GM12801 (cell line): Measurements from ENCODE around the gene KLHDC7A.

Experiments used
- TF ChIP-seq, protein P1 (sequence below): IDR thresholded peaks from one replicate; pipeline ENCODE4 v1.5.1; 2011; ENCODE audit warnings: control low read depth; ENCODE audit not compliant: insufficient read length; ENCODE audit errors: extremely low read depth

KLHDC7A gene

DNA sequence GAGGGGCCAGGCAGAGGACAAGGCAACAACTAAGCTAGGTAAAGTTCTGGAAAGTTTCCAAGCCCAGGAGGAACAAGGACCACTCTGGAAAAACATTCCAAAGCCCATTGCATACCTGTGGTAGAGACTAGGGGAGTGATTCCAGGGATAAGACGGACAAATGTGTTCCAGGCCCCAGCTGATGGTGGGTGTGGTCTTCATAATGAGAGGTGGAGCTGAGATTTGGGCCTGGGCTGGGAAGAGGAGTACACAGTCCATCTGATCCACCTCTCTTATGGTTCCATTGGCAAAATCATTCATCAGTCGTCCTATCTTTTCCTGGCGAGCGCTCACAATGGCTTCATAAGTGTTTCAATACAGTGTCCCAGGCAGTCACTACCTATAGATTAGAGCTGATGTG lies 4.5 kb downstream of the KLHDC7A start:
- TF ChIP-seq, protein P1, sequence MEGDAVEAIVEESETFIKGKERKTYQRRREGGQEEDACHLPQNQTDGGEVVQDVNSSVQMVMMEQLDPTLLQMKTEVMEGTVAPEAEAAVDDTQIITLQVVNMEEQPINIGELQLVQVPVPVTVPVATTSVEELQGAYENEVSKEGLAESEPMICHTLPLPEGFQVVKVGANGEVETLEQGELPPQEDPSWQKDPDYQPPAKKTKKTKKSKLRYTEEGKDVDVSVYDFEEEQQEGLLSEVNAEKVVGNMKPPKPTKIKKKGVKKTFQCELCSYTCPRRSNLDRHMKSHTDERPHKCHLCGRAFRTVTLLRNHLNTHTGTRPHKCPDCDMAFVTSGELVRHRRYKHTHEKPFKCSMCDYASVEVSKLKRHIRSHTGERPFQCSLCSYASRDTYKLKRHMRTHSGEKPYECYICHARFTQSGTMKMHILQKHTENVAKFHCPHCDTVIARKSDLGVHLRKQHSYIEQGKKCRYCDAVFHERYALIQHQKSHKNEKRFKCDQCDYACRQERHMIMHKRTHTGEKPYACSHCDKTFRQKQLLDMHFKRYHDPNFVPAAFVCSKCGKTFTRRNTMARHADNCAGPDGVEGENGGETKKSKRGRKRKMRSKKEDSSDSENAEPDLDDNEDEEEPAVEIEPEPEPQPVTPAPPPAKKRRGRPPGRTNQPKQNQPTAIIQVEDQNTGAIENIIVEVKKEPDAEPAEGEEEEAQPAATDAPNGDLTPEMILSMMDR, result no peak

DNA sequence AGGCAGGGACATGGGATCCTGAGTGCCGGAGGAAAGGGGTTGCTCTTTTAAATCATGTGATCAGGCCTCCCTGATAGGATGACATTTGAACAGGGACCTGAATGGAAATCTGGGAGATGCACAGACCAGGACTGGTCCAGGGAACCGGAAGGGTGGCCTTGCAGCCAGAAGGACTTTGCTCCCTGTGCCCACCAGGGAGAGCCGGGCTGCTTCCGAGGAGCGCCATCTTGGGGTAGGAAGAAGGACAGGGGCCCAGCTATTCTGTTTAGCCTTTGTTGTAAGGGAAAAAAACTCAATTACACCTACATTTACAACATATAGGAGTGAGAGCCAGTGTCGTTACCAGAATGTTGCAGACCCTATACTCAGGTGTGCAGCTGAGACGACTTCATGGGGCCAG lies 5.5 kb downstream of the KLHDC7A start:
- TF ChIP-seq, protein P1, result no peak

DNA sequence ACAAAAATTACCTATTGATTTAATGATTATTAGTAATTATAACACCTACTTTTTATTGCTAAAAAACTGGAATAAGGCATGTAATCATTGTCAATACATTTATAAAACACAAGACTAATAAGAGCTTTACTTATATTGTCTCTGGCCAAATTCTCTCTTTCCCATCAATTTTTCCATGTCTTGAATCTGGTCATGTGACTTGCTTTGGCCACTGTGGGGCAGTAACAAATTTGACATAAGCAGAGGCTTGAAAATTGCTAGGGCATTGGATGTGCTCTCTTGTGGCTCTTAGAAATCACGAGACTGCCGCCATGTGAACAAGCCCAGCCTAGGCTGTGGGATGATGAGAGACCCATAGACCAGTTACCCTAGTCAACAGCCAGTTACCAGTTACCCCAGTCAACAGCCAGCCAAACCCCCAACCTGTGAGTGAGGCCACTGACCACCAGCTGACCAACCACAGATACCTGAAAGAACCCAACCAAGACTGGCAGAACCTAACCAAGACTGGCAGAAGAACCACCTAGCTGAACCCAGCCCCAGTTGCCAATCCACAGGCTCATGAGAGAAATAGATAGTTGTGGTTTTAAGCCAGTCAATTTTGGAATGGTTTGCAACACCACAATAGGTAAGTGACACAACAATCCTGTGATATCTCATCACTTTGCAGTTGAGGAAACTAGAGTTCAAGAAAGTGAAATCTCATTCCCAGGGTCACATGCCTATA lies 8.8 kb downstream of the KLHDC7A start:
- TF ChIP-seq, protein P1, result no peak

DNA sequence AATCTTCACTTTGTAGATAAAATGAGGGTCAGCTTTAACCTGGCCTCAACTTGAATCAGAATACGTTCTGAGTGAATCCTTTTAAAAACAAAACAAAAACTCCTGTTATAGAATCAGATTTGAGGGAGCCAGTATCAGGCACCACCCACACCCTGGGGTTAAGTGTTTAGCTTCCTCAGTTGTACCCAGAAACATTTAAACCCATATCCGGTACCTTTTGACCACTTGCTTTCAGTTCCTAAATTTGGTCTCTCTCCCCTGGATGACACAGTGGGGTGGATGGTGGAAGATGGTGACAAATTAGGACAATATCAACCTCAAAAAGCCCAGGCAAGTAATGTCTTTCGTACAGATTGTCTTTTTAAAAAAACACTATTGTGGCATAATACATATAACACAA lies 10.4 kb downstream of the KLHDC7A start:
- TF ChIP-seq, protein P1, result no peak

DNA sequence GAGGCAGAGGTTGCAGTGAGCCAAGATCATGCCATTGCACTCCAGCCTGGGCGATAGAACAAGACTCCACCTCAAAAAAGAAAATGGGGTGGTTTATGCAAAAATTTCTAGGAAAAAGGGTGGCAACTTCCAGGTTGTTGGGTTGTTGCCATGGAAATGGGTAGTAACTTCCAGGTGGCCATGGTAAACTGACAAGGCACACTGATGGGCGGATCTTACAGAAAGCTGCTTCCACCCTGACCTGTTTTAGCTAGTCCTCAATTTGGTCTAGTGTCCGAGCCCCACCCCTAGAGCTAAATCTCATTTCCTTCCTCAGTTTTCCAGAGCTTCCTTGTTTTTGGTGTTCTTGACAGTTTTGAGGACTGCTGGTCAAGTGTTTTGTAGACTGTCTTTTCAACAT lies 13.6 kb downstream of the KLHDC7A start:
- TF ChIP-seq, protein P1, result no peak

DNA sequence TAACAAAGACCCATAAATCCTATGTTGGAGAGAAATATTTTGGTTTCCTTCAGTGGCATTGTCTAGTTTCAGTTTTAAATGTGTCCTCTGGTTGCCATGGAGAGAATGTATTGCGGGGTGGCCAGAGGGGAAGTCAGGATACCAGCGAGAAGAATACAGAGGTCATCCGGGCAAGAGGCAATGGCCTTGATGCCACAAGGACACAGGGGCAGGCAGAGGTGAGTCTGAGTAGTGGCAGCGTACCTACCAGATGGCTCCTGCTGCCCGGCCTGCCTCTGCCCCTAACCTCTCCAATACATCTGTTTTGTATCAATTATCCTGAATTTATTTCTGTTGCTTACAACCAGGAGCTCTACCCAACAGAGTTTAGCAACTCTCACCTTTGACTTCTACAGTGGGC lies 14.9 kb downstream of the KLHDC7A start:
- TF ChIP-seq, protein P1, result no peak

DNA sequence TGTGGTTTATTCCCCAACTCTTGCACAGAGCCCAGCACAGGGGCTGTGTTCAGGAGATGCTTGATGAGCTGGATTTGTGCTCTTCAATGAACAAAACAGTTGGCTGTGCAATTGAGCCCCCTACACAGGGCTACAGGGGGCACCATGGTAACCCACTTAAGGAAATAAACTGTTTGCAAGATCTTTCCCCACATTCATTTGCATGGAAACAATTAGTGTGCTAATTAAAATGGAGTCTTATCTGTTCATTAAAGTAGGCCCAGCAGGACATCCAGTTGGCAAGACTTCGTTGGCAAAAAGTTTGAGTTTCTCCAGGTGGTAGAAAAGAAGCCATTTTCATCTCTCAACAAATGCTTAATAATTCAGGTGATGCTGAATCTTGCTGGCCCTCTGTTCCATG lies 15.3 kb downstream of the KLHDC7A start:
- TF ChIP-seq, protein P1, result no peak
